Colon (tissue), 2 donors: ENCODE data around the gene SDK1.

Source experiments
- FAIRE-seq: peaks from 2 replicates; lab custom pipeline; 2012; peaks lifted over from hg19 to GRCh38; lab: Jason Lieb, UNC
- donor health status: control.
- donor health status: control.

The SDK1 gene

GRCh38 chr7:3807824-3808223 is 506.8 kb downstream of the SDK1 start:
- no peak for FAIRE-seq

GRCh38 chr7:3821488-3821887 is 520.4 kb downstream of the SDK1 start:
- no peak for FAIRE-seq

- no peak for FAIRE-seq
These were observed 524.4 kb downstream of the SDK1 start for GRCh38 chr7:3825491-3825890.

- FAIRE-seq: no peak
These were observed 531.1 kb downstream of the SDK1 start for GRCh38 chr7:3832199-3832598.

GRCh38 chr7:3835109-3835508 is 534.1 kb downstream of the SDK1 start:
- no peak for FAIRE-seq

GRCh38 chr7:3836855-3837254 is 535.8 kb downstream of the SDK1 start:
- no peak for FAIRE-seq

GRCh38 chr7:3844540-3845151 is 543.6 kb downstream of the SDK1 start:
- no peak for FAIRE-seq

- no peak for FAIRE-seq
These were observed 545.7 kb downstream of the SDK1 start for GRCh38 chr7:3846738-3847137.

GRCh38 chr7:3847336-3847735 is 546.3 kb downstream of the SDK1 start:
- FAIRE-seq: no peak

GRCh38 chr7:3859431-3859830 is 558.4 kb downstream of the SDK1 start:
- FAIRE-seq: no peak

GRCh38 chr7:3860932-3861331 is 559.9 kb downstream of the SDK1 start:
- no peak for FAIRE-seq

GRCh38 chr7:3861386-3861785 is 560.3 kb downstream of the SDK1 start:
- FAIRE-seq: no peak

- no peak for FAIRE-seq
These were observed 560.9 kb downstream of the SDK1 start for GRCh38 chr7:3861941-3862340.

GRCh38 chr7:3862774-3863173 is 561.7 kb downstream of the SDK1 start:
- FAIRE-seq: no peak

GRCh38 chr7:3866277-3866676 is 565.2 kb downstream of the SDK1 start:
- no peak for FAIRE-seq

- FAIRE-seq: no peak
These were observed 566.8 kb downstream of the SDK1 start for GRCh38 chr7:3867863-3868262.

- no peak for FAIRE-seq
These were observed 578.5 kb downstream of the SDK1 start for GRCh38 chr7:3879355-3880075.

- FAIRE-seq: no peak
These were observed 579.4 kb downstream of the SDK1 start for GRCh38 chr7:3880228-3880987.

- no peak for FAIRE-seq
These were observed 581.7 kb downstream of the SDK1 start for GRCh38 chr7:3882782-3883181.

GRCh38 chr7:3884543-3884942 is 583.5 kb downstream of the SDK1 start:
- FAIRE-seq: no peak

GRCh38 chr7:3887096-3887690 is 586.1 kb downstream of the SDK1 start:
- FAIRE-seq: no peak

- FAIRE-seq: no peak
These were observed 587.0 kb downstream of the SDK1 start for GRCh38 chr7:3888096-3888495.

GRCh38 chr7:3892157-3892556 is 591.1 kb downstream of the SDK1 start:
- FAIRE-seq: no peak
